ENCODE data around the gene PTPRG.

The PTPRG gene

DNA sequence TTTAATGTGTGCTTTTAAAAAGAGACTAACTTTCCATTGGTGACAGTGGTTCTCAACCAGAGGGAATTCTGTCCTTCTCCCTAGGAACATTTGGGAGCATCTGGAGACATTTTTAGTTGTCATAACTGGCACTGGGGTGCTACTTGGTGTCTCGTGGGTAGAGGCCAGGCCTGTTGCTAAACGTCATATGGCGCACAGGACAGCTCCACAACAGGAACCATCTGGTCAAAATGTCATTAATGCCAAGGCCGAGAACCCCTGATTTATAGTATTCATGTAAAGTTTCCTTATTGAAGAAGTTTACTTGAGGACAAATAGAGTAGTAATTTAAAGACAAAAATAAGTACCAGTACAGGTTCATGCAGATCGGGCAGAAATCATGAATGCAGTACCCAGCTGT is 647.7 kb downstream of the PTPRG start:
- H3K36me3 ChIP-seq (ENCODE audit: control insufficient read depth, low read length): no peaks in the 10 kb centered on the region

GRCh38 chr3:62210011-62210410 is 648.6 kb downstream of the PTPRG start:
- Histone ChIP-seq H3K27ac (ENCODE audit: low read depth, low read length) (no peak overlapping the region), H3K4me3 (ENCODE audit: low read length) (no peak overlapping the region), H3K4me1 (ENCODE audit: control insufficient read depth, low read length) (no peaks in the 10 kb centered on the region), H3K9me3 (ENCODE audit: control insufficient read depth, insufficient read depth, low read length) (no peaks in the 10 kb centered on the region), H4K20me1 (ENCODE audit: control insufficient read depth, insufficient read depth, low read depth, low read length) (no peaks in the 10 kb centered on the region), H3K27me3 (ENCODE audit: control insufficient read depth, low read length) (no peaks in the 10 kb centered on the region; the same call in 1 of the 2 replicates), H3K79me2 (ENCODE audit: control insufficient read depth, low read length) (no peaks in the 10 kb centered on the region), H3K4me2 (ENCODE audit: low read length) (no peak overlapping the region), H3K36me3 (ENCODE audit: control insufficient read depth, low read length) (no peaks in the 10 kb centered on the region), H3F3A (ENCODE audit: control insufficient read depth, insufficient read depth) (no peaks in the 10 kb centered on the region), H3K9me2 (replicated peaks; ENCODE audit: control insufficient read depth, low read length) (no peaks in the 10 kb centered on the region)
- no peak for TF ChIP-seq EZH2phosphoT487 (IDR thresholded peaks at IDR 0.05; ENCODE audit: borderline replicate concordance, low read length)
- TF ChIP-seq, protein P1, sequence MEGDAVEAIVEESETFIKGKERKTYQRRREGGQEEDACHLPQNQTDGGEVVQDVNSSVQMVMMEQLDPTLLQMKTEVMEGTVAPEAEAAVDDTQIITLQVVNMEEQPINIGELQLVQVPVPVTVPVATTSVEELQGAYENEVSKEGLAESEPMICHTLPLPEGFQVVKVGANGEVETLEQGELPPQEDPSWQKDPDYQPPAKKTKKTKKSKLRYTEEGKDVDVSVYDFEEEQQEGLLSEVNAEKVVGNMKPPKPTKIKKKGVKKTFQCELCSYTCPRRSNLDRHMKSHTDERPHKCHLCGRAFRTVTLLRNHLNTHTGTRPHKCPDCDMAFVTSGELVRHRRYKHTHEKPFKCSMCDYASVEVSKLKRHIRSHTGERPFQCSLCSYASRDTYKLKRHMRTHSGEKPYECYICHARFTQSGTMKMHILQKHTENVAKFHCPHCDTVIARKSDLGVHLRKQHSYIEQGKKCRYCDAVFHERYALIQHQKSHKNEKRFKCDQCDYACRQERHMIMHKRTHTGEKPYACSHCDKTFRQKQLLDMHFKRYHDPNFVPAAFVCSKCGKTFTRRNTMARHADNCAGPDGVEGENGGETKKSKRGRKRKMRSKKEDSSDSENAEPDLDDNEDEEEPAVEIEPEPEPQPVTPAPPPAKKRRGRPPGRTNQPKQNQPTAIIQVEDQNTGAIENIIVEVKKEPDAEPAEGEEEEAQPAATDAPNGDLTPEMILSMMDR (IDR thresholded peaks at IDR 0.05; ENCODE audit: low read depth, low read length, poor library complexity, severe bottlenecking): no peak

More for the DNA sequence above, 647.7 kb downstream of the PTPRG start:
- Histone ChIP-seq H3K27me3 (ENCODE audit: control insufficient read depth, low read length) (no peaks in the 10 kb centered on the region; the same call in 1 of the 2 replicates), H3K27ac (ENCODE audit: low read depth, low read length) (no peak overlapping the region), H4K20me1 (ENCODE audit: control insufficient read depth, insufficient read depth, low read depth, low read length) (no peaks in the 10 kb centered on the region), H3K4me1 (ENCODE audit: control insufficient read depth, low read length) (no peaks in the 10 kb centered on the region), H3K4me2 (ENCODE audit: low read length) (no peak overlapping the region), H3F3A (ENCODE audit: control insufficient read depth, insufficient read depth) (no peaks in the 10 kb centered on the region), H3K9me3 (ENCODE audit: control insufficient read depth, insufficient read depth, low read length) (no peaks in the 10 kb centered on the region), H3K9me2 (replicated peaks; ENCODE audit: control insufficient read depth, low read length) (no peaks in the 10 kb centered on the region), H3K4me3 (ENCODE audit: low read length) (no peak overlapping the region), H3K79me2 (ENCODE audit: control insufficient read depth, low read length) (no peaks in the 10 kb centered on the region)
- TF ChIP-seq EZH2phosphoT487 (IDR thresholded peaks at IDR 0.05; ENCODE audit: borderline replicate concordance, low read length): no peak
- TF ChIP-seq, protein P1 (IDR thresholded peaks at IDR 0.05; ENCODE audit: low read depth, low read length, poor library complexity, severe bottlenecking): no peak

DNA sequence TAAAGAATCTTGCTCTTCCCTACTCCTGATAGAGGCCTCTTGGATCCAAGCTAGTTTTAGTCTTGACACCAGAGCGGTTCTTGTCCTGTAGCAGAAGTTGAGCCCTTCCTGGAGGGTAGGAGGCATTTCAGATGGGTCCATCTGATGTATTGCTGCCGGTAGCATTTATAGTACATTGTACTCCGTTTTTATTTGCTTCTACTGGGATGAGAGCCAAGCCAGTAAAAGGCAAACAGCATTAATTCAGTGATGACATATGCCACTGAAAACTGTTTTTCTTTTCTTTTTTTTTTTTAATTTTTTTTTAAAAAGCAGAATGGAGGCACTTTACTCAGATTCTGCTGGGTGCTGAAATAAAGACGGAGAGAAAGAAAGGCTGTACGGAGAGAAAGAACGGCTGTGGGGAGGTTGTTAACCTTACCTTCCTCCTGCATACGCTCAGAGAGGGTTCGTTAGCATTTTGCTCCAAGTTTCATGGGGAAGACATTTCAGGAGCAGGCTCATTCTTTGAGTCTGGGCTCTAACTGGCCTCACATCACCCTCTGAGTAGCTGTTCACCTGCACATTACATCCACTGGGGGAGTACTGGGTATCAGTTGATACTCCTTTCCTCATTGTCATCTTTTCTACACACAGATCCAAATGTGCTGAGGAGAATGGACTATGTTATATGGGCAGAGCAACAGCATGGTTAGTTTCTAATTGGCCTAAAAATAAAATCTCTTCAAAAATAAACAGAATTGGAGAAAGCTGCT is 650.5 kb downstream of the PTPRG start:
- H3K79me2 ChIP-seq (ENCODE audit: control insufficient read depth, low read length): no peaks in the 10 kb centered on the region
- no peak overlapping the region for H3K4me3 ChIP-seq (ENCODE audit: low read length)
- no peaks in the 10 kb centered on the region for H3K4me1 ChIP-seq (ENCODE audit: control insufficient read depth, low read length)
- H3K36me3 ChIP-seq (ENCODE audit: control insufficient read depth, low read length): no peaks in the 10 kb centered on the region
- H3K9me3 ChIP-seq (ENCODE audit: control insufficient read depth, insufficient read depth, low read length): no peaks in the 10 kb centered on the region
- H3K4me2 ChIP-seq (ENCODE audit: low read length): no peak overlapping the region
- H3K27ac ChIP-seq (ENCODE audit: low read depth, low read length): no peak overlapping the region
- no peaks in the 10 kb centered on the region for H3K9me2 ChIP-seq (replicated peaks; ENCODE audit: control insufficient read depth, low read length)
- no peaks in the 10 kb centered on the region for H3K27me3 ChIP-seq (ENCODE audit: control insufficient read depth, low read length)
- TF ChIP-seq EZH2phosphoT487 (IDR thresholded peaks at IDR 0.05; ENCODE audit: borderline replicate concordance, low read length): no peak
- TF ChIP-seq, protein P1 (IDR thresholded peaks at IDR 0.05; ENCODE audit: low read depth, low read length, poor library complexity, severe bottlenecking): no peak
- no peaks in the 10 kb centered on the region for H4K20me1 ChIP-seq (ENCODE audit: control insufficient read depth, insufficient read depth, low read depth, low read length)
- no peaks in the 10 kb centered on the region for H3F3A ChIP-seq (ENCODE audit: control insufficient read depth, insufficient read depth)

Data from DOHH2 (cell line).